ENCODE measurements around the gene HOXA7.

HOXA7 gene

GRCh38 chr7:27182285-27182841 is 25.9 kb upstream of the HOXA7 start:
- H3K4me3 ChIP-seq (ENCODE audit: low read depth in 1 of 5, low read length in 5 of 5), result no peak overlapping the region
- H3K4me1 ChIP-seq (ENCODE audit: control insufficient read depth in 5 of 5, insufficient read depth in 5 of 5, low read length in 5 of 5), result peaks cover 2 to 75% (median 66%) of the 10 kb centered on the region in 5 donors
- no peak overlapping the region for H3K9ac ChIP-seq (ENCODE audit: low read length in 5 of 5)
- peak overlapping the region; percentile 10 for H3K27ac ChIP-seq (ENCODE audit: low read depth, low read length)
- peaks cover 3 to 48% (median 40%) of the 10 kb centered on the region in 5 donors for H3K27me3 ChIP-seq (ENCODE audit: control insufficient read depth in 5 of 5, insufficient read depth in 4 of 5, low read length in 5 of 5)
- no peaks in the 10 kb centered on the region for H3K9me3 ChIP-seq (ENCODE audit: control insufficient read depth in 5 of 5, low read length in 5 of 5)
- H3K36me3 ChIP-seq (ENCODE audit: control insufficient read depth in 5 of 5, insufficient read depth in 5 of 5, low read length in 5 of 5), result no peaks in the 10 kb centered on the region

- no peak overlapping the region for H3K27ac ChIP-seq (ENCODE audit: low read depth, low read length)
- peaks cover 0 to 48% (median 35%) of the 10 kb centered on the region in 5 donors for H3K27me3 ChIP-seq (ENCODE audit: control insufficient read depth in 5 of 5, insufficient read depth in 4 of 5, low read length in 5 of 5)
- peaks cover 2 to 80% (median 71%) of the 10 kb centered on the region in 5 donors for H3K4me1 ChIP-seq (ENCODE audit: control insufficient read depth in 5 of 5, insufficient read depth in 5 of 5, low read length in 5 of 5)
- no peaks in the 10 kb centered on the region for H3K36me3 ChIP-seq (ENCODE audit: control insufficient read depth in 5 of 5, insufficient read depth in 5 of 5, low read length in 5 of 5)
- no peaks in the 10 kb centered on the region for H3K9me3 ChIP-seq (ENCODE audit: control insufficient read depth in 5 of 5, low read length in 5 of 5)
- H3K4me3 ChIP-seq (ENCODE audit: low read depth in 1 of 5, low read length in 5 of 5), result no peak overlapping the region
- H3K9ac ChIP-seq (ENCODE audit: low read length in 5 of 5), result no peak overlapping the region
Measured at GRCh38 chr7:27181795-27182275, 25.4 kb upstream of the HOXA7 start.

GRCh38 chr7:27180431-27181420 is 24.3 kb upstream of the HOXA7 start:
- H3K27me3 ChIP-seq (ENCODE audit: control insufficient read depth in 5 of 5, insufficient read depth in 4 of 5, low read length in 5 of 5), result peaks cover 0 to 38% (median 28%) of the 10 kb centered on the region in 5 donors
- no peak overlapping the region for H3K4me3 ChIP-seq (ENCODE audit: low read depth in 1 of 5, low read length in 5 of 5)
- peaks cover 2 to 86% (median 81%) of the 10 kb centered on the region in 5 donors for H3K4me1 ChIP-seq (ENCODE audit: control insufficient read depth in 5 of 5, insufficient read depth in 5 of 5, low read length in 5 of 5)
- H3K9me3 ChIP-seq (ENCODE audit: control insufficient read depth in 5 of 5, low read length in 5 of 5), result no peaks in the 10 kb centered on the region
- H3K27ac ChIP-seq (ENCODE audit: low read depth, low read length), result peak overlapping the region; percentile 98
- H3K36me3 ChIP-seq (ENCODE audit: control insufficient read depth in 5 of 5, insufficient read depth in 5 of 5, low read length in 5 of 5), result no peaks in the 10 kb centered on the region
- H3K9ac ChIP-seq (ENCODE audit: low read length in 5 of 5), result peak overlapping the region in 1 of 5 donors; percentile 56

- Histone ChIP-seq H3K4me3 (ENCODE audit: low read depth in 1 of 5, low read length in 5 of 5) (peak overlapping the region; percentile 19 to 63 (median 60)), H3K27me3 (ENCODE audit: control insufficient read depth in 5 of 5, insufficient read depth in 4 of 5, low read length in 5 of 5) (peaks cover 0 to 38% (median 24%) of the 10 kb centered on the region in 5 donors), H3K9me3 (ENCODE audit: control insufficient read depth in 5 of 5, low read length in 5 of 5) (no peaks in the 10 kb centered on the region), H3K9ac (ENCODE audit: low read length in 5 of 5) (peak overlapping the region; percentile 23 to 73 (median 45)), H3K4me1 (ENCODE audit: control insufficient read depth in 5 of 5, insufficient read depth in 5 of 5, low read length in 5 of 5) (peaks cover 2 to 86% (median 82%) of the 10 kb centered on the region in 5 donors), H3K27ac (ENCODE audit: low read depth, low read length) (peak overlapping the region; percentile 98), H3K36me3 (ENCODE audit: control insufficient read depth in 5 of 5, insufficient read depth in 5 of 5, low read length in 5 of 5) (no peaks in the 10 kb centered on the region)
Measured at GRCh38 chr7:27179503-27180430, 23.3 kb upstream of the HOXA7 start.

GRCh38 chr7:27179030-27179429 is 22.6 kb upstream of the HOXA7 start:
- peaks cover 2 to 87% (median 83%) of the 10 kb centered on the region in 5 donors for H3K4me1 ChIP-seq (ENCODE audit: control insufficient read depth in 5 of 5, insufficient read depth in 5 of 5, low read length in 5 of 5)
- H3K9ac ChIP-seq (ENCODE audit: low read length in 5 of 5), result peak overlapping the region in 3 of 5 donors; percentile 23 to 73 (median 36)
- H3K27ac ChIP-seq (ENCODE audit: low read depth, low read length), result peak overlapping the region; percentile 98
- H3K27me3 ChIP-seq (ENCODE audit: control insufficient read depth in 5 of 5, insufficient read depth in 4 of 5, low read length in 5 of 5), result peaks cover 0 to 36% (median 25%) of the 10 kb centered on the region in 5 donors
- no peaks in the 10 kb centered on the region for H3K9me3 ChIP-seq (ENCODE audit: control insufficient read depth in 5 of 5, low read length in 5 of 5)
- no peaks in the 10 kb centered on the region for H3K36me3 ChIP-seq (ENCODE audit: control insufficient read depth in 5 of 5, insufficient read depth in 5 of 5, low read length in 5 of 5)
- H3K4me3 ChIP-seq (ENCODE audit: low read depth in 1 of 5, low read length in 5 of 5), result peak overlapping the region; percentile 19 to 63 (median 55)

- Histone ChIP-seq H3K4me1 (ENCODE audit: control insufficient read depth in 5 of 5, insufficient read depth in 5 of 5, low read length in 5 of 5) (peaks cover 2 to 85% (median 79%) of the 10 kb centered on the region in 5 donors), H3K36me3 (ENCODE audit: control insufficient read depth in 5 of 5, insufficient read depth in 5 of 5, low read length in 5 of 5) (no peaks in the 10 kb centered on the region), H3K9ac (ENCODE audit: low read length in 5 of 5) (no peak overlapping the region), H3K9me3 (ENCODE audit: control insufficient read depth in 5 of 5, low read length in 5 of 5) (no peaks in the 10 kb centered on the region), H3K27me3 (ENCODE audit: control insufficient read depth in 5 of 5, insufficient read depth in 4 of 5, low read length in 5 of 5) (peaks cover 0 to 35% (median 24%) of the 10 kb centered on the region in 5 donors), H3K27ac (ENCODE audit: low read depth, low read length) (peak overlapping the region; percentile 98), H3K4me3 (ENCODE audit: low read depth in 1 of 5, low read length in 5 of 5) (peak overlapping the region in 1 of 5 donors; percentile 63)
Measured at GRCh38 chr7:27178366-27178765, 21.9 kb upstream of the HOXA7 start.

- Histone ChIP-seq H3K4me3 (ENCODE audit: low read depth in 1 of 5, low read length in 5 of 5) (peak overlapping the region in 3 of 5 donors; percentile 13 to 63 (median 40)), H3K36me3 (ENCODE audit: control insufficient read depth in 5 of 5, insufficient read depth in 5 of 5, low read length in 5 of 5) (no peaks in the 10 kb centered on the region), H3K27me3 (ENCODE audit: control insufficient read depth in 5 of 5, insufficient read depth in 4 of 5, low read length in 5 of 5) (peaks cover 0 to 30% (median 19%) of the 10 kb centered on the region in 5 donors), H3K9me3 (ENCODE audit: control insufficient read depth in 5 of 5, low read length in 5 of 5) (no peaks in the 10 kb centered on the region), H3K4me1 (ENCODE audit: control insufficient read depth in 5 of 5, insufficient read depth in 5 of 5, low read length in 5 of 5) (peaks cover 2 to 85% (median 77%) of the 10 kb centered on the region in 5 donors), H3K9ac (ENCODE audit: low read length in 5 of 5) (peak overlapping the region in 2 of 5 donors; percentile 40 to 52), H3K27ac (ENCODE audit: low read depth, low read length) (peak overlapping the region; percentile 98)
Measured at GRCh38 chr7:27177795-27178320, 21.4 kb upstream of the HOXA7 start.

GRCh38 chr7:27176962-27177794 is 20.7 kb upstream of the HOXA7 start:
- peak overlapping the region in 4 of 5 donors; percentile 6 to 40 (median 14) for H3K4me3 ChIP-seq (ENCODE audit: low read depth in 1 of 5, low read length in 5 of 5)
- H3K27ac ChIP-seq (ENCODE audit: low read depth, low read length), result peak overlapping the region; percentile 98
- H3K27me3 ChIP-seq (ENCODE audit: control insufficient read depth in 5 of 5, insufficient read depth in 4 of 5, low read length in 5 of 5), result peaks cover 0 to 29% (median 13%) of the 10 kb centered on the region in 5 donors
- no peaks in the 10 kb centered on the region for H3K36me3 ChIP-seq (ENCODE audit: control insufficient read depth in 5 of 5, insufficient read depth in 5 of 5, low read length in 5 of 5)
- H3K9me3 ChIP-seq (ENCODE audit: control insufficient read depth in 5 of 5, low read length in 5 of 5), result no peaks in the 10 kb centered on the region
- peak overlapping the region in 3 of 5 donors; percentile 16 to 52 (median 40) for H3K9ac ChIP-seq (ENCODE audit: low read length in 5 of 5)
- peaks cover 2 to 86% (median 78%) of the 10 kb centered on the region in 5 donors for H3K4me1 ChIP-seq (ENCODE audit: control insufficient read depth in 5 of 5, insufficient read depth in 5 of 5, low read length in 5 of 5)

All from subcutaneous abdominal adipose tissue (tissue), 5 donors.